Osteocyte (in vitro differentiated cells): ENCODE results near the gene RYK. TPM values are rescaled to one million over a fixed set of nuclear protein-coding genes. Genes with fewer than 3 reads are reported as not detected.
A peak's percentile ranks its signal among the peaks of the same experiment; 100 is the strongest.

Source experiments
- DNase-seq: peaks from one replicate; pipeline ENCODE4 v3.0.0; 2021; ENCODE audit warnings: mixed read lengths; ENCODE audit not compliant: unreplicated experiment; ENCODE audit errors: extremely low spot score
- H3K27ac Mint-ChIP-seq: one replicate; pipeline ENCODE4 v1.8.0; 2021; ENCODE audit warnings: mild to moderate bottlenecking, mixed read lengths; ENCODE audit not compliant: unreplicated experiment
- H3K27me3 Mint-ChIP-seq: one replicate; pipeline ENCODE4 v1.8.0; 2021; ENCODE audit warnings: mixed read lengths; ENCODE audit not compliant: unreplicated experiment
- H3K36me3 Mint-ChIP-seq: one replicate; pipeline ENCODE4 v1.8.0; 2021; ENCODE audit warnings: mixed read lengths; ENCODE audit not compliant: unreplicated experiment
- H3K4me1 Mint-ChIP-seq: one replicate; pipeline ENCODE4 v1.8.0; 2021; ENCODE audit warnings: mixed read lengths; ENCODE audit not compliant: unreplicated experiment
- H3K4me3 Mint-ChIP-seq: one replicate; pipeline ENCODE4 v1.8.0; 2021; ENCODE audit warnings: mild to moderate bottlenecking, moderate library complexity, mixed read lengths; ENCODE audit not compliant: unreplicated experiment
- H3K9me3 Mint-ChIP-seq: one replicate; pipeline ENCODE4 v1.8.0; 2021; ENCODE audit warnings: mixed read lengths; ENCODE audit not compliant: unreplicated experiment
- total RNA-seq: library from RNA; stranded (reverse); gene quantifications from 2 replicates; pipeline ENCODE4 v1.2.1, GENCODE V29; 2021
- TF ChIP-seq, protein P1 (sequence below): fragments of 200-600 bp; sonication (generic); IDR thresholded peaks from 2 replicates; pipeline ENCODE4 v1.5.0; 2021; ENCODE audit warnings: antibody characterized with exemption, mild to moderate bottlenecking, moderate library complexity

The RYK gene
- total RNA-seq, 1 donor from 2014 or later, result 70.7 TPM

DNA sequence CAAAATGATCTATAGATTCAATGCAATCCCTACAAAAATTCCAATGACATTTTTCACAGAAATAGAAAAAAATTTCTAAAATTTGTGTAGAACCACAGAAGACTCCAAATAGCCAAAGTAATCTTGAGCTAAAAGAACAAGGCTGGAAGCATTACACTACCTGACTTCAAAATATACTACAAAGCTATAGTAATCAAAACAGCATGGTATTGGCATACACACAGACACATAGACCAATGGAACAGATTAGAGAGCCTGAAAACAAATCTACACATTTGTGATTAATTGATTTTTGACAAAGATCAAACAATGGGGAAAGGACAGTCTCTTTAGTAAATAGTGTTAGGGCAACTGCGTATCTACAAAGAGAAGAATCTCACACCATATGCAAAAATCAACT is 45.3 kb upstream of the RYK start:
- peaks cover 10% of the 10 kb centered on the region for H3K4me1 Mint-ChIP-seq
- no peak overlapping the region for H3K4me3 Mint-ChIP-seq
- no peaks in the 10 kb centered on the region for H3K27me3 Mint-ChIP-seq
- H3K9me3 Mint-ChIP-seq, result no peaks in the 10 kb centered on the region
- TF ChIP-seq, protein P1, sequence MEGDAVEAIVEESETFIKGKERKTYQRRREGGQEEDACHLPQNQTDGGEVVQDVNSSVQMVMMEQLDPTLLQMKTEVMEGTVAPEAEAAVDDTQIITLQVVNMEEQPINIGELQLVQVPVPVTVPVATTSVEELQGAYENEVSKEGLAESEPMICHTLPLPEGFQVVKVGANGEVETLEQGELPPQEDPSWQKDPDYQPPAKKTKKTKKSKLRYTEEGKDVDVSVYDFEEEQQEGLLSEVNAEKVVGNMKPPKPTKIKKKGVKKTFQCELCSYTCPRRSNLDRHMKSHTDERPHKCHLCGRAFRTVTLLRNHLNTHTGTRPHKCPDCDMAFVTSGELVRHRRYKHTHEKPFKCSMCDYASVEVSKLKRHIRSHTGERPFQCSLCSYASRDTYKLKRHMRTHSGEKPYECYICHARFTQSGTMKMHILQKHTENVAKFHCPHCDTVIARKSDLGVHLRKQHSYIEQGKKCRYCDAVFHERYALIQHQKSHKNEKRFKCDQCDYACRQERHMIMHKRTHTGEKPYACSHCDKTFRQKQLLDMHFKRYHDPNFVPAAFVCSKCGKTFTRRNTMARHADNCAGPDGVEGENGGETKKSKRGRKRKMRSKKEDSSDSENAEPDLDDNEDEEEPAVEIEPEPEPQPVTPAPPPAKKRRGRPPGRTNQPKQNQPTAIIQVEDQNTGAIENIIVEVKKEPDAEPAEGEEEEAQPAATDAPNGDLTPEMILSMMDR, result no peak
- DNase-seq, result no peak
- peaks cover 2% of the 10 kb centered on the region for H3K36me3 Mint-ChIP-seq
- no peak overlapping the region for H3K27ac Mint-ChIP-seq

DNA sequence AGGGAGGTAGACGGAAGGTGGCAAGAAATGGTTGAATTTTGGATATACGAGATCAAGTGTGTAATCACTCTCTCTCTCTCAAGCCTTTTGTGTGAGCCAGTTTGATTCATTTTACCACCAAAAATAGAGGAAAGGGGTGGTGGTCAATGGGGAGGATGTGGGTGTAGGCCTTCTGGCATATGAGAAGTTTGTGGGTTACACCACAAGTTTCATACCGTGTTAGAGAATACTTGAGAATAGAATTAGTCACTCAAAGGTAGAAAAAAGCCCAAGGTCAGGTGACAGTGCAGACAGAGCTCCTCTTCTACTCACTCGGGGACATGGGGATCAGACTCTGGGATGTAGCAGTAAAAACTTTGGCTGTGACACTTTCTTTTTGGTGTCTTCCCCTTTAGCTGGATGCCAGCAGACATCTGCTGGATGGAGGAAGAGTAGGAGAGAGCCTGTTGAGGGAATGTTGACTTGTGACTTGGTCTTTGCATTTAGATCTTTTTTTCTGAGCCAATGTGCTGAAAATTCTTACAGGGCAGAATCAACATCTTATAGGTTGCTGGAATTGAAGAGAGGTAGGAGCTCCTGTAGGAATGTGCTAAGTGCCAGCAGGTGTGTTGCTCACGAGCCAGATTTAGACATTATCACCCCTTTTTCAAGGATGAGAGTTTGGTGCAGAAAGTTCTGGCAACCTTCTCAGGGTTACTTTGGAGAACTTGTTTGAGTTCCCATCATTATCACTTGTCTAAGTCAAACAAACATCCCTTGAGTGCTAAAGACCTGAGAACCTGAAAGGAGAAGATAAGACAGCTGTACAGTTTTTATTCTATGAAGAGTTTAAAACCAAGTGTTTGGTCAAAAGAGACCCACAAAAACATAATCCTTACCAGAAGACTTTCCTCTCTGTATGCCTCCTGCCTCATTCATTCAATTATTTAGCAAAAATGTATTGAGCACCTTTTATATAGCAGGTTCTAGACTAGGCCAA is 43.9 kb upstream of the RYK start:
- Mint-ChIP-seq H3K4me1 (peaks cover 10% of the 10 kb centered on the region), H3K4me3 (no peak overlapping the region), H3K27ac (no peak overlapping the region), H3K27me3 (no peaks in the 10 kb centered on the region), H3K9me3 (no peaks in the 10 kb centered on the region), H3K36me3 (peaks cover 2% of the 10 kb centered on the region)
- no peak for DNase-seq
- TF ChIP-seq, protein P1, result no peak

DNA sequence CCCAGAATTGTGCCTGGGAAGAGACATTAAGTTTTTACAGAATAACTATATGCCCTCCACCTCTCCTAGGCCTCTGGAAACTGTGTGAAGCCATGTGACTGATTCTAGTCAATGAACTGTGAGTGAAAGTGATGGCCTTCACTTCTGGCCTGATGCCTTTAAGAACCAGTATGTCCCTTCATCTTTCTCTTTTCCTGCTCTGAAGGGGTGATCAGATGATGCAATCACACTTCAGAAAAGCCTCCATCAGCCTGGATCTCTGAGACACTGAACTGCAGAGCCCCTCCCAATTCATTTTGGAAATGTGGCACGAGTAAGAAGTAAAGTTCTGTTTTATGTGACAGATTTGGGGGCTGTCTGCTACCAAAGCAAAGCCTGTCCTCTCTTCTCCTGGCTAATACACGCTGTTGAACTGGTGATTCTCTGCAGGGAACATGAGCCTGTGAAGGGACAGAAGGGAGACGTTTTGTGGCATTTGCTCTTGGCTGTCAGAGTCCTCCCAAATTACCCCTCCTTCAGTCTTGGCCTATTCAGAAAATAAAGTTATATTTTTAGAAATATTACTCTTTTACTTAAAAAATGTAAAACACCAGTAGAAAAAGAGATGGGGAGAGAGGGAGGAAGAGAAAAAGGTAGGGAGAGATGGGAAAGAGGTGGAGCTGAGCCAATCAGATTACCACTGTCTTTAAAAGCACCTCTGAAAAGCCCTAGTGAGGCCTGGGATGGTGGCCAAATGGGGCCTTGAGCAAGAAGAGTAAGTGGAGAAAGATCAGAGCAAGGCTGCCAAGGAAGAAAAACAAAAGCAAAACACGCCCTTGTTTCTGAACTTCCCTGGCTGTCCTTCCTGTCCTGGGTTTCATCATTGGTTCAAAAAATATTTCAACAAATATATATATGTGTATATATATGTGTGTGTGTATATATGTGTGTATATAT is 40.9 kb upstream of the RYK start:
- TF ChIP-seq, protein P1, result no peak
- Mint-ChIP-seq H3K27ac (peak overlapping the region; percentile 45), H3K4me3 (no peak overlapping the region), H3K36me3 (peaks cover 2% of the 10 kb centered on the region), H3K9me3 (no peaks in the 10 kb centered on the region), H3K4me1 (peaks cover 10% of the 10 kb centered on the region), H3K27me3 (peaks cover 5% of the 10 kb centered on the region)
- no peak for DNase-seq

DNA sequence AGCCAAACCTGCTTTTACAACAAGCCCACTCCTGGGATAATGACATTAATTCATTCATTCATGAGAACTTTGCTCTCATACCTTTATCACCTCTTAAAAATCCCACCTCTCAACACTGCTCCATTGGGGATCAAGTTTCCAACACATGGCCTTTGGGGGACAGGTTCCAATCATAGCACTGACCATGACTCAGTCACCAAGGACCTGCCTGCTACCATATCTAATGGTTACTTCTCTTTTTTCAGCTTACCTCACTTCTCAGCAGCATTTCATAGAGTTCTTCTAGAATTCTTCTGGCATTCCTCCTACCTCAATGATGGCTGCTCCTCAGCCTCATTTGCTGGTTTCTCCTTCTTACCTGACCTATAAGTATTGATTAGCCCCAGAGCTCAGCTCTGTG is 36.9 kb upstream of the RYK start:
- Mint-ChIP-seq H3K27me3 (peaks cover 9% of the 10 kb centered on the region), H3K27ac (no peak overlapping the region), H3K9me3 (no peaks in the 10 kb centered on the region), H3K4me3 (no peak overlapping the region), H3K4me1 (peaks cover 10% of the 10 kb centered on the region), H3K36me3 (no peaks in the 10 kb centered on the region)
- TF ChIP-seq, protein P1, result no peak
- DNase-seq, result no peak
